DMS 273 (cell line): ENCODE data around the gene HERC3.

Experiments used
- DNase-seq: peaks from one replicate; lab custom pipeline; 2025; ENCODE audit not compliant: unreplicated experiment; lab: John Stamatoyannopoulos, UW

HERC3 gene

GRCh38 chr4:88744609-88745008 is 152.3 kb downstream of the HERC3 start:
- no peak for DNase-seq

GRCh38 chr4:88745175-88745574 is 152.9 kb downstream of the HERC3 start:
- DNase-seq = no peak

GRCh38 chr4:88745581-88746163 is 153.4 kb downstream of the HERC3 start:
- no peak for DNase-seq

GRCh38 chr4:88746206-88746605 is 153.9 kb downstream of the HERC3 start:
- DNase-seq = no peak

- DNase-seq = no peak
Observed at GRCh38 chr4:88747351-88747750, 155.1 kb downstream of the HERC3 start.

- DNase-seq = no peak
Observed at GRCh38 chr4:88750369-88750768, 158.1 kb downstream of the HERC3 start.

GRCh38 chr4:88751258-88752075 is 159.2 kb downstream of the HERC3 start:
- DNase-seq = no peak

- no peak for DNase-seq
Observed at GRCh38 chr4:88752076-88752463, 159.8 kb downstream of the HERC3 start.

GRCh38 chr4:88752754-88753153 is 160.5 kb downstream of the HERC3 start:
- no peak for DNase-seq

GRCh38 chr4:88753658-88754571 is 161.6 kb downstream of the HERC3 start:
- DNase-seq = no peak

GRCh38 chr4:88754796-88755195 is 162.5 kb downstream of the HERC3 start:
- DNase-seq = no peak

- no peak for DNase-seq
Observed at GRCh38 chr4:88755454-88755853, 163.2 kb downstream of the HERC3 start.

- no peak for DNase-seq
Observed at GRCh38 chr4:88756149-88756548, 163.9 kb downstream of the HERC3 start.

GRCh38 chr4:88757067-88757466 is 164.8 kb downstream of the HERC3 start:
- DNase-seq = no peak

- no peak for DNase-seq
Observed at GRCh38 chr4:88757776-88758175, 165.5 kb downstream of the HERC3 start.
